Transverse colon (tissue), 4 donors: ENCODE results near the gene YBX1. TPM values are rescaled to one million over a fixed set of nuclear protein-coding genes. Genes with fewer than 3 reads are reported as not detected.

ENCODE experiments used
- DNase-seq: peaks from one replicate; pipeline ENCODE4 v3.0.0-alpha.2; 2019
- H3K27ac ChIP-seq, 4 donors: fragments of 200-600 bp; sonication (generic); 2 replicates each; pipeline ENCODE4 v1.5.1; 2016 to 2018; ENCODE audit warnings: inconsistent platforms in 4 of 4
- H3K27me3 ChIP-seq: fragments of 200-600 bp; sonication (generic); 2 replicates; pipeline ENCODE4 v1.5.1; 2017; ENCODE audit warnings: inconsistent platforms
- H3K36me3 ChIP-seq, 4 donors: fragments of 200-600 bp; sonication (generic); 2 replicates each; pipeline ENCODE4 v1.5.1; 2017 to 2019; ENCODE audit warnings: inconsistent platforms in 4 of 4
- H3K4me1 ChIP-seq, 4 donors: fragments of 200-600 bp; sonication (generic); 2 replicates each; pipeline ENCODE4 v1.5.1; 2017 to 2020; ENCODE audit warnings: inconsistent platforms in 4 of 4
- H3K4me3 ChIP-seq, 4 donors: fragments of 200-600 bp; sonication (generic); 1 replicate in 1 of 4; 2 replicates in 3 of 4; pipeline versions ENCODE4 v1.5.1 to v1.6.1; 2017 to 2019; ENCODE audit warnings: inconsistent platforms in 4 of 4
- H3K9me3 ChIP-seq, 2 donors: fragments of 200-600 bp; sonication (generic); 2 replicates each; pipeline ENCODE4 v1.5.1; 2017 to 2019; ENCODE audit warnings: inconsistent platforms in 2 of 2
- CTCF ChIP-seq, 5 experiments: fragments of 200-600 bp in 3 of 5; fragments of 450-650 bp in 2 of 5; sonication (generic) in 3 of 5; IDR thresholded peaks; 1 replicate in 2 of 5; 2 replicates in 3 of 5; pipeline ENCODE4 v1.5.1; 2016 to 2017; ENCODE audit warnings: antibody characterized with exemption in 5 of 5, inconsistent platforms in 3 of 5, mild to moderate bottlenecking in 2 of 5, moderate library complexity in 1 of 5
- EP300 ChIP-seq: sonication (generic); formaldehyde crosslinking; IDR thresholded peaks from one replicate; pipeline ENCODE4 v1.6.1; 2017; ENCODE audit warnings: antibody characterized with exemption, low read depth
- POLR2A ChIP-seq: fragments of 450-650 bp; IDR thresholded peaks from one replicate; pipeline ENCODE4 v1.6.1; 2016; ENCODE audit warnings: antibody characterized with exemption, mild to moderate bottlenecking, moderate library complexity
- POLR2AphosphoS5 ChIP-seq, 3 donors: sonication (generic); formaldehyde crosslinking; IDR thresholded peaks; one replicate each; pipeline ENCODE4 v1.6.1; 2016; ENCODE audit warnings: antibody characterized with exemption in 3 of 3
- WGBS, 2 donors: methylation state at CpG; one replicate each; pipeline ENCODE4 v1.1.5; 2018; ENCODE audit warnings: low coverage in 1 of 2; 5-methylcytosine and 5-hydroxymethylcytosine counted together
- in situ Hi-C, 4 donors: fragments of 200-750 bp; cut with MboI; loops; one replicate each; pipeline versions ENCODE4 v1.15.0 to v1.15.1; 2017; ENCODE audit warnings: low sequenced_read_pairs in 3 of 4, low pct_ligation_motif_present in 1 of 4, low pct_unique_long_range_greater_than_20kb in 1 of 4
- intact Hi-C: fragments of 100-400 bp; cut with DNase I; formaldehyde crosslinking; loops from one replicate; pipeline ENCODE4 v1.15.1; 2023; ENCODE audit warnings: low total_unique reads
- total RNA-seq, 4 donors: library from RNA; depleted of rRNA; stranded (reverse); fragments of >200 nt; gene quantifications; one replicate each; pipeline ENCODE4 v1.1.0, GENCODE V29; 2016

The YBX1 gene
- total RNA-seq, 4 donors from 2014 or later, result 288 to 403 (median 380) TPM

DNA sequence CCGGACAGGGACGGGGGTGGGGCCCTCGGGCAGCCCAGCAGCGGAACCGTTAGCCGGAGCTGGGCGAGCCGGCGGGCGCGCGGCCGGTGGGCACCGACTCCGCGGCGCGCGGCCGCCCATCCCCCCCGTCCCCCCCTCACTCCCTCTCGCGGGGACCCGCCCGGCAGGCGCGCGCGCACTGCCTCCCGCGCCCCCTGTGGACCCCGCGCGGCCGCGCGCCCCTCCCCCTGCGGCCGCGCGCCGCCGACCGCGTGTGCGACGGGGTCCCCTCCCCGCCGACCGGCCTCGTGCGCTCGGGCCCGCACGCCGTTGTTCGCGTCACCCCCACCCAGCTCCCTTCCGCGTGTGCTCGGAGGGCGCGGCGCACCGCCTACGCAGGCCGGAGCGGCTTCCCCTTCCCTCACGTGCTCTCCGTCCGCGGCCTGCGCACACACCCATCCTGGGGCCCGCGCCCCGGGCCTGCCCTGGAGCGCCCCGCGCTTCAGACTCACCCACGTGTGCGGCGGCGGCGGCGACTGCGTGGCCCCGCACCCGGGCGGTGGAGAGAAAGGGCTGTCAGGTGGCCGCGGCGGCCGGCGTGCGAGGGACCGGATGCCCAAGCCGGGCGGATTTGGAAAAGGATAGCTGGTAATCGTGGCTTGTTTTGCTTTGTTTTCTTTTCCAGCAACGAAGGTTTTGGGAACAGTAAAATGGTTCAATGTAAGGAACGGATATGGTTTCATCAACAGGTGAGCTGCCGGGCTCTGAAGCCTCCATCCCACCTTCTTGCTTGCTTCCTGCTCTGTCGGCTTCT, 717 bp downstream of the YBX1 start:
- peak; percentile 87 for DNase-seq
- WGBS, 2 donors, result 1% methylated on average over 41 of the region's 103 CpGs; no CpG with 5 or more reads in 1 of the 2 donors
- Histone ChIP-seq H3K4me3 (peak overlapping the region; percentile 82 to 96 (median 89)), H3K27me3 (no peaks in the 10 kb centered on the region), H3K9me3 (no peaks in the 10 kb centered on the region), H3K4me1 (peaks cover 43 to 57% (median 54%) of the 10 kb centered on the region in 4 donors), H3K27ac (peak overlapping the region; percentile 96 to 98 (median 98)), H3K36me3 (no peaks in the 10 kb centered on the region)
- in situ Hi-C loops (no loop called here), intact Hi-C loops (no loop called here)
- peak; percentile 41 to 86 (median 78) for TF ChIP-seq POLR2AphosphoS5 (IDR thresholded peaks at IDR 0.05)
- no peak for TF ChIP-seq EP300
- TF ChIP-seq POLR2A, result peak; percentile 39

DNA sequence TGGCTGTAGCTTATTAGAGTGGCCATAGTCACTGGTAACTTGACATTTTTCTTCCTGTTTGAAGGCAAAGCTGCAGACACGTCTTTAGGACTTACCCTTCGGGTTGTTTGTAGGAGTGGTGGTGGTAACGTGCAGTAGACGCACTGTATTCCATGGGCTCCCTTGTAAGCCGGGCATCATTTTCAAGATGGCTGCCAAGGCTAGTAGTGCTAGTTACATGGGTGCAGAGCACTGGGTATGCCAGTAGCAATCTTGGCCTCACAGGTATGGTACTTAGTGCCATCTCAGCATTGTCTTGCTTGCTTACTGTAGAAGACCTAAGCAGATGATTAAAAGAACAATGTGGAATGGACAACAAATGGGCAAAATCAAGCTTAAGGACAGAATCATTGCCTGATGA, 1.9 kb downstream of the YBX1 start:
- peak overlapping the region in 3 of 4 donors; percentile 96 to 98 (median 97) for H3K27ac ChIP-seq
- no peaks in the 10 kb centered on the region for H3K9me3 ChIP-seq
- no peak for DNase-seq
- WGBS, 2 donors, result 20% methylated on average over 5 of the region's 5 CpGs; no CpG with 5 or more reads in 1 of the 2 donors
- peaks cover 55 to 69% (median 65%) of the 10 kb centered on the region in 4 donors for H3K4me1 ChIP-seq
- H3K36me3 ChIP-seq, result no peaks in the 10 kb centered on the region
- intact Hi-C loops (no loop called here), in situ Hi-C loops (no loop called here)
- H3K27me3 ChIP-seq, result no peaks in the 10 kb centered on the region
- H3K4me3 ChIP-seq, result peak overlapping the region; percentile 0 to 96 (median 89)
- no peak for TF ChIP-seq CTCF (IDR thresholded peaks at IDR 0.05)
- no peak for TF ChIP-seq POLR2AphosphoS5 (IDR thresholded peaks at IDR 0.05)
- no peak for TF ChIP-seq POLR2A
- TF ChIP-seq EP300, result no peak

GRCh38 chr1:42686418-42686817, 4.2 kb downstream of the YBX1 start:
- Histone ChIP-seq H3K4me1 (peaks cover 59 to 81% (median 80%) of the 10 kb centered on the region in 4 donors), H3K4me3 (no peak overlapping the region), H3K9me3 (no peaks in the 10 kb centered on the region), H3K27ac (peak overlapping the region in 3 of 4 donors; percentile 3 to 17 (median 7)), H3K36me3 (no peaks in the 10 kb centered on the region), H3K27me3 (no peaks in the 10 kb centered on the region)
- intact Hi-C loops, result no loop called here
- in situ Hi-C loops, result no loop called here
- TF ChIP-seq POLR2AphosphoS5 (IDR thresholded peaks at IDR 0.05) (no peak), EP300 (no peak), CTCF (IDR thresholded peaks at IDR 0.05) (no peak), POLR2A (no peak)
- WGBS, 2 donors, result 38 to 54% methylated on average over 4 of the region's 4 CpGs
- DNase-seq, result no peak

DNA sequence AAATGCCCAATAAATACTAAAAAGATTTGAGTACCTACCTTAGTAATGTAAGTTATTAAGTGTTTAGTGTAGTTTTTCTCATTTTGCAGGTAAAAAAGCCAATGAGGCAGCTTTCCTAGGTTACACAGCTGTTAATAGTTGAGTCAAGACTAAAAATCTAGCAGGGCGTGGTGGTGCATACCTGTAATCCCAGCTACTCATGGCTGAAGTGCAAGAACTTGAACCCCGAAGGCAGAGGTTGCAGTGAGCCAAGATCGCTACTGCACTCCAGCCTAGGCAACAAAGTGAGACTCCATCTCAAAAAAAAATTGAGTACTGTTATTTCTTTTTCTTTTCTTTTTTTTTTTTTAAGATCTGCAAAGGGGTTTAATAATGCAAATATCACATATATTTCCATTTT, 7.7 kb downstream of the YBX1 start:
- H3K27me3 ChIP-seq, result no peaks in the 10 kb centered on the region
- in situ Hi-C loops (no loop called here), intact Hi-C loops (loop anchor here (10.0 kb wide), 1 partner anchor 55 kb away; the partner anchor contains the start of gene CLDN19)
- DNase-seq, result peak; percentile 28
- WGBS, 2 donors, result 31 to 60% methylated on average over 2 to 3 of the region's 3 CpGs
- H3K27ac ChIP-seq, result peak overlapping the region in 3 of 4 donors; percentile 83 to 85 (median 84)
- no peaks in the 10 kb centered on the region for H3K36me3 ChIP-seq
- peaks cover 56 to 99% (median 84%) of the 10 kb centered on the region in 4 donors for H3K4me1 ChIP-seq
- no peak overlapping the region for H3K4me3 ChIP-seq
- TF ChIP-seq POLR2AphosphoS5 (IDR thresholded peaks at IDR 0.05), result no peak
- no peak for TF ChIP-seq CTCF (IDR thresholded peaks at IDR 0.05)
- no peak for TF ChIP-seq POLR2A
- no peak for TF ChIP-seq EP300
- H3K9me3 ChIP-seq, result no peaks in the 10 kb centered on the region
